Type B pancreatic cell (in vitro differentiated cells): ENCODE data around the gene GPS2. TPM values are rescaled to one million over a fixed set of nuclear protein-coding genes. Genes with fewer than 3 reads are reported as not detected.

Experiments
- DNase-seq: peaks from one replicate; pipeline ENCODE4 v3.0.0; 2021; ENCODE audit warnings: mixed read lengths; ENCODE audit not compliant: unreplicated experiment; ENCODE audit errors: extremely low spot score
- H3K27ac Mint-ChIP-seq: 2 replicates; pipeline ENCODE4 v1.8.0; 2021; ENCODE audit warnings: mild to moderate bottlenecking, mixed read lengths
- H3K27me3 Mint-ChIP-seq: 2 replicates; pipeline ENCODE4 v1.8.0; 2021; ENCODE audit warnings: mixed read lengths
- H3K36me3 Mint-ChIP-seq: 2 replicates; pipeline ENCODE4 v1.8.0; 2021; ENCODE audit warnings: mixed read lengths
- H3K4me1 Mint-ChIP-seq: one replicate; pipeline ENCODE4 v1.8.0; 2021; ENCODE audit warnings: mixed read lengths; ENCODE audit not compliant: unreplicated experiment
- H3K4me3 Mint-ChIP-seq: 2 replicates; pipeline ENCODE4 v1.8.0; 2021; ENCODE audit warnings: mild to moderate bottlenecking, mixed read lengths
- H3K9me3 Mint-ChIP-seq: 2 replicates; pipeline ENCODE4 v1.8.0; 2021; ENCODE audit warnings: mixed read lengths
- total RNA-seq: library from RNA; stranded (reverse); gene quantifications from 2 replicates; pipeline ENCODE4 v1.2.1, GENCODE V29; 2021; ENCODE audit warnings: low replicate concordance
- TF ChIP-seq, protein P1 (sequence below): fragments of 200-600 bp; sonication (generic); conservative IDR thresholded peaks from 2 replicates; pipeline ENCODE4 v1.5.0; 2021; ENCODE audit warnings: antibody characterized with exemption, mild to moderate bottlenecking

Gene GPS2
- total RNA-seq, 1 donor from 2014 or later = 75.4 TPM

- Mint-ChIP-seq H3K4me1 (no peaks in the 10 kb centered on the region), H3K27ac (no peak overlapping the region), H3K36me3 (peaks cover 4% of the 10 kb centered on the region)
Observed at GRCh38 chr17:7321466-7321865, 6.3 kb upstream of the GPS2 start.

DNA sequence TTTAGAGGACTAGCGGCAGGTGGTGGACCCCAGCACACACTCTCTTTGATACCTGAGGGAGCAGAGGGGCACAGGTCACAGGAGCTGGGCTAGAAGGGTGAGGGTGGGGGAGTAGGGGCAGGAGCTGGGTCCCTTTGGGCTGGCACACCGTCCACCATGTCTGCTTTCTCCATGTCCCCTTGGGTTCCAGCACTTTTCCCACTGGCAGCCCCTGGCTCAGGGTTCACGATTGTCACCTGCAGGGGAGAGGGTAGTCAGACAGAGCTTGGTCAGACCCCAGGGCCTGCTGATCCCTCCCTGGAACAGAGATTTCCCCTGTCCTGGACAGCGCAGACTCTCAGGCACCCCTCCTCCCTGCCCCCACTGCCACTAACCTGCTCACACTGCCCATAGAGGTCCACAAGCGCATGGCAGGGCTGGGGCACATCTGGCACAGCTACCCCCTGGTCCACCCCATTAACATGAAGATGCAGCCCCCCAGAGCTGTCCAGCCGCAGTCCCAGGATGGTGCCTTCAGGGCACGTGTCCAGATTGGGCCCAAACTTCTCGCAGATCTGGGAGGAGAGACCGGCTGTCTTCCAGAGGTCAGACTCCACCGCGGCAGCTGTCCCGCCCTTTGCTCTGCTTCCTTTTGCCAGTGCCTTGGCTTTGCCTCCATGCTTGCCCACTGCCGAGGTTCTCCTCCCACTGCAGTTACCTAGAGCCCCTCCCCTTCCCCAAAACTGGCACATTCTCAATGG, 3.1 kb upstream of the GPS2 start:
- no peaks in the 10 kb centered on the region for H3K27me3 Mint-ChIP-seq
- DNase-seq = no peak
- H3K27ac Mint-ChIP-seq = peak overlapping the region; percentile 75
- H3K9me3 Mint-ChIP-seq = no peaks in the 10 kb centered on the region
- peaks cover 10% of the 10 kb centered on the region for H3K4me1 Mint-ChIP-seq
- TF ChIP-seq, protein P1, sequence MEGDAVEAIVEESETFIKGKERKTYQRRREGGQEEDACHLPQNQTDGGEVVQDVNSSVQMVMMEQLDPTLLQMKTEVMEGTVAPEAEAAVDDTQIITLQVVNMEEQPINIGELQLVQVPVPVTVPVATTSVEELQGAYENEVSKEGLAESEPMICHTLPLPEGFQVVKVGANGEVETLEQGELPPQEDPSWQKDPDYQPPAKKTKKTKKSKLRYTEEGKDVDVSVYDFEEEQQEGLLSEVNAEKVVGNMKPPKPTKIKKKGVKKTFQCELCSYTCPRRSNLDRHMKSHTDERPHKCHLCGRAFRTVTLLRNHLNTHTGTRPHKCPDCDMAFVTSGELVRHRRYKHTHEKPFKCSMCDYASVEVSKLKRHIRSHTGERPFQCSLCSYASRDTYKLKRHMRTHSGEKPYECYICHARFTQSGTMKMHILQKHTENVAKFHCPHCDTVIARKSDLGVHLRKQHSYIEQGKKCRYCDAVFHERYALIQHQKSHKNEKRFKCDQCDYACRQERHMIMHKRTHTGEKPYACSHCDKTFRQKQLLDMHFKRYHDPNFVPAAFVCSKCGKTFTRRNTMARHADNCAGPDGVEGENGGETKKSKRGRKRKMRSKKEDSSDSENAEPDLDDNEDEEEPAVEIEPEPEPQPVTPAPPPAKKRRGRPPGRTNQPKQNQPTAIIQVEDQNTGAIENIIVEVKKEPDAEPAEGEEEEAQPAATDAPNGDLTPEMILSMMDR = no peak
- peaks cover 10% of the 10 kb centered on the region for H3K36me3 Mint-ChIP-seq
- H3K4me3 Mint-ChIP-seq = peak overlapping the region; percentile 57

More at GRCh38 chr17:7321466-7321865, 6.3 kb upstream of the GPS2 start:
- no peak for DNase-seq
- Mint-ChIP-seq H3K27me3 (no peaks in the 10 kb centered on the region), H3K4me3 (no peak overlapping the region), H3K9me3 (no peaks in the 10 kb centered on the region)
- TF ChIP-seq, protein P1 = no peak

DNA sequence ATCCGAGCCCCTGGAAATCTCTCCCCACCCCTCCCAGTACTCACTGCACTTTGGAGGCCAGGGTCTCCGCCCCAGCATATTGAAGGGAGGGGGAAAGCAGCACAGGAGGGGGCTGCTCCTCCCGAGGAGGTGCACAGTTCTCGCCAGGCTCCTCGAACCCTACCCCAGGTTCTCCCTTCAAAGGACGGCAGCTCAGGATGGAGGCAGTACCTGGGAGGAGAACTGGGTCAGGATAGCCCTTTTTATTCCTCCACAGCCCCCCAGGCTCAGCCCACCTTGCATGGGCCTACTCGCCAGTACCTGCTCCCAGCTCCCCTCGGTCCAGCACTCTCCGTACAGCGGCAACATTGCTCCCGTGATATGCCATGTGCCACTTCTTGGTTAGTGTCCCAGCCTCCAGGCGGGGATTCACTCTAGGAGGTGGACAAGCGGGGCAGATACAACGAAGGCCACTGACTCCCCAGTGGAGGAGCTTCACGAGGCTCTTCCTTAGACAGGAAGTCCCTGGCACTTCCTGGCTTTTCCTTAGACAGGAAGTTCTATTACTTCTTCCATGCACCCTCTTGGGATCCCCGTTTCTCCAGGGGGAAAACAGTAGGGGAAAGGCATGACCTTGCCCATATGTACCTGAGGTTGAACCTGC, 2.1 kb upstream of the GPS2 start:
- no peaks in the 10 kb centered on the region for H3K9me3 Mint-ChIP-seq
- H3K36me3 Mint-ChIP-seq = peaks cover 10% of the 10 kb centered on the region
- no peak for DNase-seq
- H3K27ac Mint-ChIP-seq = peak overlapping the region; percentile 75
- TF ChIP-seq, protein P1 = no peak
- no peaks in the 10 kb centered on the region for H3K27me3 Mint-ChIP-seq
- peak overlapping the region; percentile 77 for H3K4me3 Mint-ChIP-seq
- peaks cover 19% of the 10 kb centered on the region for H3K4me1 Mint-ChIP-seq

DNA sequence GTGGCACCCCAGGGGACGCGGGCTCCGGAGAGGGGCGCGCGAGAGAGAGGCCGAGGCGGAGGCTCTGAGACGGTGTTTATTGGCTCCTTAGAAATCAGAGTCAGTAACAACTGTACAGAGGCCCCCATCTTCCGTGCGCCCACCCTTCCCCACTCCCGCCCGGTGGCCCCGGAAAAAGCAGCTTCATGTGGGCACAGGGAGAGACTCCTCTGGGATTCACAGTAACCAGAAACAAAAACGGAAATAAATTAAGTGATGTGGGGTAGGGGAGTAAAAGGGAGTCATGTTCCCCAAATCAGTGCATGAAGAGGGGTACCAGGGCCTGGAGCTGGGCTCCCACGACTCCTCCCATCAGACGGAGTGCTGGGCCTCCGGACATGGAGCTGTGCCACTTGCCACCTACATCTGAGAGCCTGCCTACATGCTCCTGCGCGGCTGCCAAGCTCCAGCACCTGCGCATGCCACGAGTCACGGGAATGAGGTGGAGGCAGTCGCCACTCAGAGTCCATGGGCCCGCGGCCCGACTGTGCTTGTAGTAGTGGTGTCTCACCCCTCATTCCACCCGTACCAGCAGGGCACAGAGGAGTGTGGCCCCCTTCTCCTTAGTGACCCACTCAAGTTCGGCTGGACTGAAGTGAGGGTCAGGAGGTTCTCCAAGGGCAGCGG, 543 bp upstream of the GPS2 start:
- TF ChIP-seq, protein P1 = no peak
- Mint-ChIP-seq H3K27me3 (no peaks in the 10 kb centered on the region), H3K27ac (peak overlapping the region; percentile 80), H3K4me3 (peak overlapping the region; percentile 80), H3K4me1 (peaks cover 21% of the 10 kb centered on the region), H3K9me3 (no peaks in the 10 kb centered on the region), H3K36me3 (peaks cover 13% of the 10 kb centered on the region)
- DNase-seq = no peak

DNA sequence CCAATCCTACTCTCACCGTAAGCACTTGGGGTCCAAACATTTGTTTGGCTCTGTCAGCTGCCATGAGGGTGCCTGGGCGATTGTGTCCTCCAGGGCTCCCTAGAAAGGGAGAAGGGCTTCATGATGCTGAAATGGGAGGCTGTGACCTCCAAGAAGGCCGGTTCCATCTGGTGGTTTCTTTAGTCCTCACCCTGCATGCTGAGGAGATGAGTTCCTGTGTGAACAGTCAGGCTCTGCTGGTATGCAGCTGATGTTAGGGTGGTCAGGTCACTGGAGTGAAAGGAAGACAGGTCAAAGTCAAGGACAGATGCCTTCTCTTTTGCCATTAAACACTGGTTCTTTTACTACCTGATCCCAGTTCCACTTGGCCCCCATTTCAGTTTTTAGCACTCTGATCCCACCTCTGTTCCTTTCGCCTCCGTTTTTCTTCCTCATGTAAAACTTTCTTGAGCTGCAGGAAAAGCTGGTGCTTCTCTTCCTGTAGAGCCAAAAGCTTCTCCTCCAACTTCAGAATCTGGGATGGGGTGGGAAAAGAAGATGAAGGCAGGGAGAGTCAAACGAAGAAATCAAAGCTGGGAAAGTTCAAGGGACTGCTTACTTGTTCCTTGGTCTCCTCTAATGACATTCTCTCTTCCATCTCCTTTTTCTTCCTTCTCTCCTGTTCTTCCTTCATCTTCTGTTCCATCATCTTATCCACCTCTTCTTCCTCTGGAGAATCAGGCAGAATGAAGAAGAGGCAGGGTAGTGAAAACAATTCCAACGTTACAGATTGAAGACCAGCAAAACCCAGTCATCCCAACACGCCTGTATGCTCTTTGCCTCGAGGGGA, 1.1 kb downstream of the GPS2 start:
- H3K4me3 Mint-ChIP-seq = peak overlapping the region; percentile 87
- H3K36me3 Mint-ChIP-seq = peaks cover 27% of the 10 kb centered on the region
- H3K27me3 Mint-ChIP-seq = no peaks in the 10 kb centered on the region
- DNase-seq = no peak
- TF ChIP-seq, protein P1 = no peak
- H3K4me1 Mint-ChIP-seq = peaks cover 37% of the 10 kb centered on the region
- peak overlapping the region; percentile 82 for H3K27ac Mint-ChIP-seq
- H3K9me3 Mint-ChIP-seq = no peaks in the 10 kb centered on the region
